IMR-90 (cell line): ENCODE measurements around the gene KCTD10. TPM values are rescaled to one million over a fixed set of nuclear protein-coding genes. Genes with fewer than 3 reads are reported as not detected.

Source experiments
- ATAC-seq: fragments of 200-7000 bp; cut with Tn5 transposase; 2 replicates; pipeline ENCODE4 v1.9.1; 2020; ENCODE audit warnings: low read depth, mild to moderate bottlenecking, moderate library complexity
- BruUV-seq: library from RNA; stranded (reverse); fragments of 400-500 nt; replicated peaks from 2 replicates; lab custom pipeline; 2021; lab: Mats Ljungman, UMichigan
- CTCF ChIA-PET: fragments of 300-600 bp; formaldehyde crosslinking; extraction: SDS; loops from one replicate; lab custom pipeline; 2021; ENCODE audit warnings: antibody characterized with exemption; lab: Yijun Ruan, JAX
- POLR2A ChIA-PET: fragments of 300-600 bp; sonication (Branson Sonifier 250); formaldehyde crosslinking; loops from one replicate; lab custom pipeline; 2022; ENCODE audit warnings: antibody characterized with exemption; ENCODE audit not compliant: unreplicated experiment; lab: Charles Lee
- DNase-seq: peaks from one replicate; pipeline ENCODE4 v3.0.0; 2013
- H2AFZ ChIP-seq: replicated peaks from 2 replicates; pipeline ENCODE3; 2013; ENCODE audit warnings: low read length, mild to moderate bottlenecking; ENCODE audit not compliant: poor library complexity
- H2AK5ac ChIP-seq: 2 replicates; pipeline ENCODE4 v1.6.1; 2013; ENCODE audit warnings: low read depth, low read length, inconsistent platforms
- H2AK9ac ChIP-seq: replicated peaks from 2 replicates; pipeline ENCODE3; 2013; ENCODE audit warnings: mild to moderate bottlenecking, low read depth, low read length, moderate library complexity; ENCODE audit not compliant: poor library complexity
- H2BK120ac ChIP-seq: 2 replicates; pipeline ENCODE4 v1.6.1; 2013; ENCODE audit warnings: low read depth, low read length, inconsistent platforms
- H2BK15ac ChIP-seq: 3 replicates; pipeline ENCODE4 v1.6.1; 2013; ENCODE audit warnings: low read depth, low read length, inconsistent platforms
- H2BK20ac ChIP-seq: 2 replicates; pipeline ENCODE4 v1.6.1; 2013; ENCODE audit warnings: low read depth, mild to moderate bottlenecking, inconsistent platforms, low read length, moderate library complexity
- H2BK5ac ChIP-seq: 2 replicates; pipeline ENCODE4 v1.6.1; 2013; ENCODE audit warnings: mild to moderate bottlenecking, low read depth, low read length, inconsistent platforms; ENCODE audit not compliant: poor library complexity, severe bottlenecking
- H3K14ac ChIP-seq: replicated peaks from 2 replicates; pipeline ENCODE4 v1.6.1; 2013; ENCODE audit warnings: low read depth, low read length, inconsistent platforms
- H3K18ac ChIP-seq: 2 replicates; pipeline ENCODE4 v1.6.1; 2013; ENCODE audit warnings: low read depth, low read length, control low read depth
- H3K23ac ChIP-seq: 2 replicates; pipeline ENCODE4 v1.6.1; 2013; ENCODE audit warnings: low read depth, low read length, inconsistent platforms
- H3K27ac ChIP-seq: 2 replicates; pipeline ENCODE4 v1.5.1; 2013; ENCODE audit warnings: mild to moderate bottlenecking, control low read depth, low read length; ENCODE audit not compliant: insufficient read depth
- H3K27me3 ChIP-seq: 2 replicates; pipeline ENCODE4 v1.6.1; 2013; ENCODE audit warnings: low read length; ENCODE audit not compliant: control insufficient read depth, insufficient read depth
- H3K36me3 ChIP-seq: 2 replicates; pipeline ENCODE4 v1.6.1; 2013; ENCODE audit warnings: low read length, mixed read lengths; ENCODE audit not compliant: control insufficient read depth, insufficient read depth
- H3K4ac ChIP-seq: 2 replicates; pipeline ENCODE4 v1.6.1; 2013; ENCODE audit warnings: low read depth, low read length, inconsistent platforms
- H3K4me1 ChIP-seq: 2 replicates; pipeline ENCODE4 v1.6.1; 2013; ENCODE audit warnings: low read length, mixed read lengths; ENCODE audit not compliant: control insufficient read depth, insufficient read depth
- H3K4me2 ChIP-seq: 2 replicates; pipeline ENCODE4 v1.6.1; 2013; ENCODE audit warnings: low read depth, mild to moderate bottlenecking, control low read depth, low read length, moderate library complexity
- H3K4me3 ChIP-seq: 2 replicates; pipeline ENCODE4 v1.5.1; 2013; ENCODE audit warnings: low read depth, mild to moderate bottlenecking, control low read depth, low read length, moderate library complexity; ENCODE audit not compliant: insufficient read depth
- H3K56ac ChIP-seq: 2 replicates; pipeline ENCODE4 v1.6.1; 2013; ENCODE audit warnings: low read length, inconsistent platforms; ENCODE audit not compliant: insufficient read depth; ENCODE audit errors: extremely low read depth
- H3K79me1 ChIP-seq, 2 experiments: 2 replicates each; pipeline ENCODE4 v1.6.1; 2013; ENCODE audit warnings: low read length in 2 of 2, inconsistent platforms in 1 of 2, low read depth in 1 of 2
- H3K9ac ChIP-seq: 2 replicates; pipeline ENCODE4 v1.6.1; 2013; ENCODE audit warnings: low read depth, low read length, control low read depth
- H3K9me1 ChIP-seq: 2 replicates; pipeline ENCODE4 v1.6.1; 2013; ENCODE audit warnings: low read length, inconsistent platforms; ENCODE audit not compliant: insufficient read depth
- H3K9me3 ChIP-seq: 2 replicates; pipeline ENCODE4 v1.6.1; 2013; ENCODE audit warnings: low read length; ENCODE audit not compliant: control insufficient read depth, insufficient read depth
- H4K20me1 ChIP-seq: 2 replicates; pipeline ENCODE4 v1.6.1; 2013; ENCODE audit warnings: low read length, inconsistent platforms; ENCODE audit not compliant: insufficient read depth
- H4K5ac ChIP-seq: 2 replicates; pipeline ENCODE4 v1.6.1; 2013; ENCODE audit warnings: mild to moderate bottlenecking, low read depth, low read length, control low read depth
- H4K8ac ChIP-seq, 2 experiments: 2 replicates each; pipeline ENCODE4 v1.6.1; 2013; ENCODE audit warnings: low read depth in 2 of 2, low read length in 2 of 2, control low read depth in 1 of 2, inconsistent platforms in 1 of 2
- H4K91ac ChIP-seq: 2 replicates; pipeline ENCODE4 v1.6.1; 2013; ENCODE audit warnings: low read depth, low read length, inconsistent platforms; ENCODE audit not compliant: insufficient read depth
- CEBPB ChIP-seq: IDR thresholded peaks from 2 replicates; pipeline ENCODE4 v1.6.1; 2012; ENCODE audit warnings: low read depth, low read length, improper control_type of control experiment
- CTCF ChIP-seq: conservative IDR thresholded peaks from 2 replicates; pipeline ENCODE4 v1.5.1; 2012; ENCODE audit warnings: mild to moderate bottlenecking, low read depth, low read length, improper control_type of control experiment
- MAFK ChIP-seq: IDR thresholded peaks from 2 replicates; pipeline ENCODE4 v1.6.1; 2012; ENCODE audit warnings: low read depth, low read length, improper control_type of control experiment
- MXI1 ChIP-seq: IDR thresholded peaks from 2 replicates; pipeline ENCODE4 v1.6.1; 2012; ENCODE audit warnings: low read depth, mild to moderate bottlenecking, low read length, moderate library complexity, borderline replicate concordance
- NFE2L2 ChIP-seq: fragments of 150-350 bp; IDR thresholded peaks from 2 replicates; pipeline ENCODE4 v1.6.1; 2016; ENCODE audit warnings: low read depth, mild to moderate bottlenecking, low read length
- POLR2A ChIP-seq: IDR thresholded peaks from 2 replicates; pipeline ENCODE4 v1.6.1; 2012; ENCODE audit warnings: mild to moderate bottlenecking, low read depth, low read length
- RAD21 ChIP-seq: IDR thresholded peaks from 2 replicates; pipeline ENCODE4 v1.6.1; 2012; ENCODE audit warnings: low read length, improper control_type of control experiment
- RCOR1 ChIP-seq: IDR thresholded peaks from 2 replicates; pipeline ENCODE4 v1.6.1; 2012; ENCODE audit warnings: mild to moderate bottlenecking, low read length, improper control_type of control experiment; ENCODE audit not compliant: insufficient replicate concordance
- RFX5 ChIP-seq: IDR thresholded peaks from 2 replicates; pipeline ENCODE4 v1.8.0; 2012; ENCODE audit warnings: low read depth, mild to moderate bottlenecking, low read length, moderate library complexity
- WGBS, 2 experiments: methylation state at CpG; one replicate each; pipeline versions ENCODE4 v1.1.5 to v1.1.7; 2013; ENCODE audit warnings: missing lambda C conversion rate in 2 of 2; ENCODE audit not compliant: insufficient read length in 1 of 2; ENCODE audit errors: extremely low coverage in 2 of 2; 5-methylcytosine and 5-hydroxymethylcytosine counted together
- dilution Hi-C: fragments of 300-500 bp; cut with HindIII; formaldehyde crosslinking; loops from one replicate; pipeline ENCODE4 v1.14.3; 2018; ENCODE audit warnings: low sequenced_read_pairs; ENCODE audit not compliant: unreplicated experiment
- in situ Hi-C: fragments of 300-500 bp; cut with MboI; formaldehyde crosslinking; loops from 3 replicates; pipeline ENCODE4 v1.14.3; 2019; ENCODE audit warnings: low sequenced_read_pairs, inconsistent platforms, mixed read lengths
- intact Hi-C: fragments of 100-400 bp; cut with micrococcal nuclease; formaldehyde crosslinking; loops from 2 replicates; pipeline ENCODE4 v1.10.0; 2022
- polyA plus RNA-seq, 3 experiments: library from polyadenylated mRNA; depleted of rRNA; stranded (reverse); fragments of >200 nt; gene quantifications; 2 replicates each; pipeline ENCODE4 v1.2.3, GENCODE V29; 2012; ENCODE audit warnings: low replicate concordance in 1 of 3
- total RNA-seq: library from RNA; depleted of rRNA; stranded (reverse); fragments of >200 nt; gene quantifications from 2 replicates; pipeline ENCODE4 v1.2.3, GENCODE V29; 2012

KCTD10 gene
- total and polyA plus RNA-seq, 2 of the 4 experiments (the other 2 are of a cell fraction) = 72.1 to 88.4 TPM

- H3K23ac ChIP-seq = no peak overlapping the region
- no peak overlapping the region for H2BK5ac ChIP-seq
- 44% methylated on average over 5 of the region's 9 CpGs; no CpG with 5 or more reads in 1 of the 2 experiments for WGBS, 2 experiments
- no peak overlapping the region for H2AFZ ChIP-seq
- DNase-seq (no peak), ATAC-seq (no peak; the same call in 1 of the 2 replicates)
- H3K4me3 ChIP-seq = no peak overlapping the region
- no peaks in the 10 kb centered on the region; the same call in 1 of the 2 replicates for H4K20me1 ChIP-seq
- ChIA-PET CTCF (interaction anchor here (1.0 kb wide), 1 partner anchor 13 kb away, joined by 5 read pairs; no protein-coding TSS in a partner anchor), POLR2A (interaction anchor here (1.0 kb wide), 1 partner anchor 23 kb away, joined by 3 read pairs; no protein-coding TSS in a partner anchor)
- dilution Hi-C loops = no loop called here
- H3K14ac ChIP-seq = no peak overlapping the region
- no peak overlapping the region for H4K8ac ChIP-seq
- no peak overlapping the region for H3K4me2 ChIP-seq
- H3K18ac ChIP-seq = no peak overlapping the region
- no peak overlapping the region for H4K91ac ChIP-seq
- H3K27ac ChIP-seq = no peak overlapping the region
- peaks cover 10% of the 10 kb centered on the region for H3K9me1 ChIP-seq
- no peak for TF ChIP-seq RAD21
- no peak for TF ChIP-seq MAFK
- no peak for TF ChIP-seq CTCF
- no peak for TF ChIP-seq RFX5
- no peak for TF ChIP-seq NFE2L2
- no peak for TF ChIP-seq RCOR1
- TF ChIP-seq CEBPB = no peak
- TF ChIP-seq POLR2A = no peak
- TF ChIP-seq MXI1 = no peak
- H4K5ac ChIP-seq = no peak overlapping the region
- no peak overlapping the region for H2AK9ac ChIP-seq
- intact Hi-C loops = no loop called here
- no peaks in the 10 kb centered on the region for H3K27me3 ChIP-seq
- BruUV-seq = no TSS peak
- H2BK15ac ChIP-seq = no peak overlapping the region
- H2BK120ac ChIP-seq = no peak overlapping the region
- H3K9ac ChIP-seq = no peak overlapping the region
- H3K4ac ChIP-seq = no peak overlapping the region
- in situ Hi-C loops = no loop called here
- H3K79me1 ChIP-seq = peaks cover 8 to 21% of the 10 kb centered on the region in 2 experiments
- H3K9me3 ChIP-seq = no peaks in the 10 kb centered on the region
- peaks cover 8% of the 10 kb centered on the region for H3K36me3 ChIP-seq
- H2AK5ac ChIP-seq = no peak overlapping the region
- H3K4me1 ChIP-seq = peaks cover 3% of the 10 kb centered on the region
- no peak overlapping the region for H3K56ac ChIP-seq
- H2BK20ac ChIP-seq = no peak overlapping the region
Observed at GRCh38 chr12:109440851-109441490, 36.1 kb downstream of the KCTD10 start.
